ENCODE measurements around the gene C1orf105. TPM values are rescaled to one million over a fixed set of nuclear protein-coding genes. Genes with fewer than 3 reads are reported as not detected.

C1orf105 gene
- total RNA-seq, 1 donor from 2014 or later, result not detected

GRCh38 chr1:172467446-172467845 lies 47.0 kb downstream of the C1orf105 start:
- Histone ChIP-seq H3K36me3 (no peaks in the 10 kb centered on the region), H3K4me3 (no peak overlapping the region), H3K27ac (no peak overlapping the region), H3K27me3 (no peaks in the 10 kb centered on the region), H3K4me1 (no peaks in the 10 kb centered on the region), H3K9me3 (no peaks in the 10 kb centered on the region)
- no peak for TF ChIP-seq CTCF (IDR thresholded peaks at IDR 0.05)
- DNase-seq (ENCODE audit: low spot score in 2 of 2), result no peak
- intact Hi-C loops (cut with DNase I), result no loop called here

- no peak for TF ChIP-seq CTCF (IDR thresholded peaks at IDR 0.05)
- Histone ChIP-seq H3K4me3 (no peak overlapping the region), H3K27ac (no peak overlapping the region), H3K27me3 (no peaks in the 10 kb centered on the region), H3K9me3 (no peaks in the 10 kb centered on the region), H3K4me1 (no peaks in the 10 kb centered on the region), H3K36me3 (no peaks in the 10 kb centered on the region)
- no peak for DNase-seq (ENCODE audit: low spot score in 2 of 2)
- intact Hi-C loops (cut with DNase I), result no loop called here
These were observed 47.8 kb downstream of the C1orf105 start for GRCh38 chr1:172468296-172468695.

GRCh38 chr1:172469717-172470116 lies 49.2 kb downstream of the C1orf105 start:
- intact Hi-C loops (cut with DNase I), result no loop called here
- Histone ChIP-seq H3K9me3 (no peaks in the 10 kb centered on the region), H3K4me3 (no peak overlapping the region), H3K27ac (no peak overlapping the region), H3K36me3 (no peaks in the 10 kb centered on the region), H3K4me1 (no peaks in the 10 kb centered on the region), H3K27me3 (no peaks in the 10 kb centered on the region)
- no peak for TF ChIP-seq CTCF (IDR thresholded peaks at IDR 0.05)
- no peak for DNase-seq (ENCODE audit: low spot score in 2 of 2)

- Histone ChIP-seq H3K27ac (no peak overlapping the region), H3K9me3 (no peaks in the 10 kb centered on the region), H3K36me3 (no peaks in the 10 kb centered on the region), H3K4me1 (no peaks in the 10 kb centered on the region), H3K27me3 (no peaks in the 10 kb centered on the region), H3K4me3 (no peak overlapping the region)
- no peak for TF ChIP-seq CTCF (IDR thresholded peaks at IDR 0.05)
- no peak for DNase-seq (ENCODE audit: low spot score in 2 of 2)
- intact Hi-C loops (cut with DNase I), result no loop called here
These were observed 49.7 kb downstream of the C1orf105 start for GRCh38 chr1:172470149-172470548.

- Histone ChIP-seq H3K9me3 (no peaks in the 10 kb centered on the region), H3K4me1 (no peaks in the 10 kb centered on the region), H3K27me3 (no peaks in the 10 kb centered on the region), H3K4me3 (no peak overlapping the region), H3K27ac (no peak overlapping the region), H3K36me3 (no peaks in the 10 kb centered on the region)
- DNase-seq (ENCODE audit: low spot score in 2 of 2), result no peak
- intact Hi-C loops (cut with DNase I), result no loop called here
- TF ChIP-seq CTCF (IDR thresholded peaks at IDR 0.05), result no peak
These were observed 51.2 kb downstream of the C1orf105 start for GRCh38 chr1:172471666-172472065.

- Histone ChIP-seq H3K4me3 (no peak overlapping the region), H3K4me1 (no peaks in the 10 kb centered on the region), H3K27ac (no peak overlapping the region), H3K9me3 (no peaks in the 10 kb centered on the region), H3K27me3 (no peaks in the 10 kb centered on the region), H3K36me3 (no peaks in the 10 kb centered on the region)
- intact Hi-C loops (cut with DNase I), result no loop called here
- no peak for TF ChIP-seq CTCF (IDR thresholded peaks at IDR 0.05)
- DNase-seq (ENCODE audit: low spot score in 2 of 2), result no peak
These were observed 52.0 kb downstream of the C1orf105 start for GRCh38 chr1:172472495-172472894.

All from ascending aorta (tissue), 2 donors.